ENCODE results near the gene SLC15A1.

The SLC15A1 gene

DNA sequence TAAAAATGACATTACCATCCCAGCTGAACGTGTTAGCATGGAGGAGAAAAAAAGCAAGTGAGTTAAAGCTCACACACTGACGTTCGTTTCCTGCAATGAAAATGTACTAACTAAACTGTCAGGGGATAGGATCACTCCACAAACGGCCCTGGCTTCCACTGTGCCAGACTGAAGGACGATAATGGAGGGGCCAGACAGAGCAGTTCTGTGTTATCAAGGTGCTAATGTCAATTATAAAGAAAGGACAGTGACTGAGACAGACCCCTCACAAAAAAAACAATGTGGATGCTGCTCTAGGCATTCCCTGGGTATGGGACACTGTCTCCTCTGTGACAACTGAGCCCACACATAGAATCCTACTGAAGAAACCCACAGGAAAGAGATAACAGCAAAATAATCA is 43.7 kb upstream of the SLC15A1 start:
- no peak for DNase-seq (ENCODE audit: low read depth, low spot score)
- in situ Hi-C loops (cut with HindIII; ENCODE audit: low sequenced_read_pairs) = no loop called here
- no peak overlapping the region for H3K4me3 ChIP-seq (ENCODE audit: low read depth, low read length)
- TF ChIP-seq, protein P1, sequence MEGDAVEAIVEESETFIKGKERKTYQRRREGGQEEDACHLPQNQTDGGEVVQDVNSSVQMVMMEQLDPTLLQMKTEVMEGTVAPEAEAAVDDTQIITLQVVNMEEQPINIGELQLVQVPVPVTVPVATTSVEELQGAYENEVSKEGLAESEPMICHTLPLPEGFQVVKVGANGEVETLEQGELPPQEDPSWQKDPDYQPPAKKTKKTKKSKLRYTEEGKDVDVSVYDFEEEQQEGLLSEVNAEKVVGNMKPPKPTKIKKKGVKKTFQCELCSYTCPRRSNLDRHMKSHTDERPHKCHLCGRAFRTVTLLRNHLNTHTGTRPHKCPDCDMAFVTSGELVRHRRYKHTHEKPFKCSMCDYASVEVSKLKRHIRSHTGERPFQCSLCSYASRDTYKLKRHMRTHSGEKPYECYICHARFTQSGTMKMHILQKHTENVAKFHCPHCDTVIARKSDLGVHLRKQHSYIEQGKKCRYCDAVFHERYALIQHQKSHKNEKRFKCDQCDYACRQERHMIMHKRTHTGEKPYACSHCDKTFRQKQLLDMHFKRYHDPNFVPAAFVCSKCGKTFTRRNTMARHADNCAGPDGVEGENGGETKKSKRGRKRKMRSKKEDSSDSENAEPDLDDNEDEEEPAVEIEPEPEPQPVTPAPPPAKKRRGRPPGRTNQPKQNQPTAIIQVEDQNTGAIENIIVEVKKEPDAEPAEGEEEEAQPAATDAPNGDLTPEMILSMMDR (IDR thresholded peaks at IDR 0.05; ENCODE audit: low read depth, low read length) = no peak

DNA sequence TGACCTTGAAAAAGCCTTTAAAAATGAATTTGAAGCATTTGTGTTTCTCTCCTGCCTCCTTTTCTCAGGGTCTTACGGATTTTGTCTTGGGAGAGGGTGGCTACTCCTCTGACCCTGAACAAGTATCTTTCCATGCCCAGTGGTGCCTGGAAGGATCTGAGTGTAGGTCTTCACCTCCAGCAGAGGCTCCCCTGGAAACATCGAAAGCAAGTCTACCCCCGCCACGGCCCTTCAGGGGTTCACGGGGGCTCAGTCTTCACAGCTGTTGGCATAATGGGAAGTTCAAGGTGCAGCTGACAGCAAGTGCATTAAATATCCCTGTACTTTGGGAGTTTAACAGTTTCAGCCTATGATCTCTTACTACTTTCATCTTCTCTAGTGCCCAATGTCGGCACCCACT is 42.7 kb upstream of the SLC15A1 start:
- TF ChIP-seq, protein P1 (IDR thresholded peaks at IDR 0.05; ENCODE audit: low read depth, low read length) = no peak
- H3K4me3 ChIP-seq (ENCODE audit: low read depth, low read length) = no peak overlapping the region
- DNase-seq (ENCODE audit: low read depth, low spot score) = no peak
- in situ Hi-C loops (cut with HindIII; ENCODE audit: low sequenced_read_pairs) = no loop called here

GRCh38 chr13:98794498-98794897 is 42.0 kb upstream of the SLC15A1 start:
- H3K4me3 ChIP-seq (ENCODE audit: low read depth, low read length) = no peak overlapping the region
- DNase-seq (ENCODE audit: low read depth, low spot score) = no peak
- TF ChIP-seq, protein P1 (IDR thresholded peaks at IDR 0.05; ENCODE audit: low read depth, low read length) = no peak
- in situ Hi-C loops (cut with HindIII; ENCODE audit: low sequenced_read_pairs) = no loop called here

DNA sequence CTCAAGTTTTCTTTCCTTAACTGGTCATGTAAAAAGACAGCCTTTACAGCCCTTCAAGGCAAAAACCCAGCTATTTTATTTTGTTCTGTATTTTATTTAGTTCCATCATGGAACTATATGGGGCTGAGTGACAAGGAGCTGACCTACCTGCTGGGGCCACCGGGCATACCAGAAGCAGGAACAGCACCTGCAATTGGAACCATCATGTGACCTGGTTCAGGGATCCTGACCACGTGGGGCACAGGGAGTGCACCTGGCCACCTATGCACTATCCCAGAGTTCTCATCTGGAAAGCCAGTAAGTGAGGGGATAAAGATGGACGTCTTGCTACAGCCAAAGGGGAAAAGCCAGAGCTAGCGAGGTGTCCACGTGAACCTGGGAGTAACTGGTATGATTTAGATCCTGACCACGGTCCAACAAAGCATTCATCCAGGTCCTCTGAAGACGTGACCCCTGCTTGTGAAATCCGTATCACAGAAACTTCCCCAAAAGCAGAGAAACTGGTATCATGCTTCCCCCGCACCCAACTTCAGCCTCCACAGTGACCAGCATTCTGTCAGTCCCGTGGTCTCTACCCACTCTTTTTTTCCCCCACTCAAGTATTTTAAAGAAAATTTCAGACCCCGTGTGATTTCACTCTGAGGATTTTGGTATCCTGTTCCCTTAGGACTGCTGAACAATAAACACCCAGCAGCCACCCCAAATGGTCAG is 40.5 kb upstream of the SLC15A1 start:
- no peak overlapping the region for H3K4me3 ChIP-seq (ENCODE audit: low read depth, low read length)
- TF ChIP-seq, protein P1 (IDR thresholded peaks at IDR 0.05; ENCODE audit: low read depth, low read length) = no peak
- in situ Hi-C loops (cut with HindIII; ENCODE audit: low sequenced_read_pairs) = no loop called here
- DNase-seq (ENCODE audit: low read depth, low spot score) = no peak

DNA sequence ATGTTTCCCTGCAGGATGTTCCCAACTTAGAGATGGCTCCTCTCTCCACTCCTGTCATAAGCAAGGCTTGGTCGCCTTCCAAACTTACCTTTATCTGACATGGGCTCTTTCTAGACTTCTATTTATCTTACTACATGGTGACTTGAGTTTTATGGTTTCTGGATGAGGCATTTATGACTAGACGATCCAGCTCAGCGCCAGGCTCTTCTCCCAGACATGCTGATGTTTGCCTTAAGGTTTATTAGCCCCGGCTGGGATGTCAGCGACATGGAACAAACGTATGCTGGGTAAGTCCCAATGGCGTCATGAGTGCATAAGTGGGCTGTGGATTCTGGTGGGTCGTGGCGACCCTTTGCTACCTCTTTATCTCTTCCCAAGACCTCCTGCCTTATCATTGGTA is 39.8 kb upstream of the SLC15A1 start:
- in situ Hi-C loops (cut with HindIII; ENCODE audit: low sequenced_read_pairs) = no loop called here
- no peak for DNase-seq (ENCODE audit: low read depth, low spot score)
- TF ChIP-seq, protein P1 (IDR thresholded peaks at IDR 0.05; ENCODE audit: low read depth, low read length) = no peak
- no peak overlapping the region for H3K4me3 ChIP-seq (ENCODE audit: low read depth, low read length)

DNA sequence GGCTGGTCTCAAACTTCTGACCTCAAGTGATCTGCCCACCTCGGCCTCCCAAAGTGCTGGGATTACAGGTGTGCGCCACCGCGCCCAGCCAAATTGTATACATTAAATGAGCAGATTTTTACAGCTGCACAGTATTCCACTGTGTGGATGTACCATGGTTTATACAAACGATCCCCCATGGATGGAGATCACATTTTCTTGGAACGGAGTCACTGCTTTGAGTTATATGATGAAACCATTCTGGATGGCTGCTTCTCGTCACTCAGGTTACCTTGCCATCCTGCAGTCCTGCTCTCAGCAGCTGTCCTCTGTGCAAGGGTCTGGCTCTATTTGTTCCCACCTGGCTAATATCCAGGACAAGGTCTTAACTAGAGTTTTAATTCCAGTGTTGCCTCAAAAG is 39.1 kb upstream of the SLC15A1 start:
- TF ChIP-seq, protein P1 (IDR thresholded peaks at IDR 0.05; ENCODE audit: low read depth, low read length) = no peak
- in situ Hi-C loops (cut with HindIII; ENCODE audit: low sequenced_read_pairs) = no loop called here

More for the DNA sequence above, 39.1 kb upstream of the SLC15A1 start:
- no peak for DNase-seq (ENCODE audit: low read depth, low spot score)
- H3K4me3 ChIP-seq (ENCODE audit: low read depth, low read length) = no peak overlapping the region

All from astrocyte of the spinal cord (primary cell).